K562 (cell line): Measurements from ENCODE around the gene TBRG4. TPM values are rescaled to one million over a fixed set of nuclear protein-coding genes. Genes with fewer than 3 reads are reported as not detected.
A peak's percentile ranks its signal among the peaks of the same experiment; 100 is the strongest.

Source experiments
- CBX2 ChIP-seq: fragments of 200-600 bp; sonication (generic); IDR thresholded peaks from one replicate; pipeline ENCODE4 v1.6.1; 2012; ENCODE audit warnings: mild to moderate bottlenecking, low read length, inconsistent platforms; ENCODE audit not compliant: insufficient read depth, poor library complexity, severe bottlenecking
- CREM ChIP-seq: IDR thresholded peaks from 2 replicates; pipeline ENCODE4 v1.6.1; 2014; ENCODE audit warnings: antibody characterized with exemption, low read depth
- E2F3 ChIP-seq: fragments of 250-450 bp; sonication (Bioruptor Pico); IDR thresholded peaks from 2 replicates; pipeline ENCODE4 v1.4.0; 2020; ENCODE audit warnings: mild to moderate bottlenecking
- HMG20A ChIP-seq: fragments of 450-650 bp; formaldehyde crosslinking; conservative IDR thresholded peaks from 2 replicates; pipeline ENCODE4 v1.4.0; 2020; ENCODE audit warnings: mild to moderate bottlenecking, mixed read lengths
- HNRNPL ChIP-seq: fragments of 200-400 bp; formaldehyde crosslinking; IDR thresholded peaks from 2 replicates; pipeline ENCODE4 v1.6.1; 2017; ENCODE audit warnings: low read depth, mild to moderate bottlenecking, low read length
- IRF2 ChIP-seq: sonication (generic); formaldehyde crosslinking; IDR thresholded peaks from 2 replicates; pipeline ENCODE4 v1.8.1; 2022; ENCODE audit warnings: mild to moderate bottlenecking, missing genetic modification reagents
- NCOA2 ChIP-seq, 2 experiments: fragments of 450-650 bp; IDR thresholded peaks; 2 replicates each; pipeline ENCODE4 v1.6.1; 2018; ENCODE audit warnings: mild to moderate bottlenecking in 2 of 2, moderate library complexity in 1 of 2; ENCODE audit not compliant: partially characterized antibody in 2 of 2
- PYGO2 ChIP-seq: fragments of 450-650 bp; IDR thresholded peaks from 2 replicates; pipeline ENCODE4 v1.6.1; 2016; ENCODE audit warnings: mild to moderate bottlenecking, missing genetic modification characterization, moderate library complexity, missing compliant biosample characterization
- RBM22 ChIP-seq: fragments of 200-400 bp; formaldehyde crosslinking; IDR thresholded peaks from 2 replicates; pipeline ENCODE4 v1.6.1; 2018; ENCODE audit warnings: low read length, low read depth; ENCODE audit not compliant: poor library complexity, severe bottlenecking
- SETDB1 ChIP-seq: IDR thresholded peaks from one replicate; pipeline ENCODE4 v1.6.1; 2012; ENCODE audit warnings: low read length, control low read depth, inconsistent platforms
- SMARCA4 ChIP-seq: fragments of 450-650 bp; IDR thresholded peaks from 2 replicates; pipeline ENCODE4 v1.6.1; 2016
- TGIF2 ChIP-seq: sonication (generic); formaldehyde crosslinking; IDR thresholded peaks from 2 replicates; pipeline ENCODE4 v1.8.1; 2022; ENCODE audit warnings: mild to moderate bottlenecking, missing genetic modification reagents, moderate library complexity
- XRCC3 ChIP-seq: fragments of 450-650 bp; IDR thresholded peaks from 2 replicates; pipeline ENCODE4 v1.6.1; 2017; ENCODE audit warnings: mild to moderate bottlenecking, moderate library complexity
- ZFPM2 ChIP-seq: fragments of 250-450 bp; sonication (Bioruptor Pico); IDR thresholded peaks from 2 replicates; pipeline ENCODE4 v1.5.1; 2022; ENCODE audit warnings: mild to moderate bottlenecking
- ZNF324 ChIP-seq: fragments of 250-450 bp; sonication (Bioruptor Pico); IDR thresholded peaks from 2 replicates; pipeline ENCODE4 v1.4.0; 2020; ENCODE audit warnings: mild to moderate bottlenecking
- ZNF444 ChIP-seq: fragments of 250-450 bp; sonication (Bioruptor Pico); IDR thresholded peaks from 2 replicates; pipeline ENCODE4 v1.4.0; 2020; ENCODE audit warnings: mild to moderate bottlenecking, moderate library complexity
- ZNF644 ChIP-seq: fragments of 200-800 bp; sonication (Bioruptor generic); IDR thresholded peaks from 2 replicates; pipeline ENCODE4 v1.6.1; 2016; ENCODE audit warnings: low read depth, missing genetic modification characterization, missing compliant biosample characterization
- ZNF699 ChIP-seq: fragments of 250-450 bp; sonication (Bioruptor Pico); IDR thresholded peaks from 2 replicates; pipeline ENCODE4 v1.8.0; 2021; ENCODE audit warnings: mild to moderate bottlenecking, moderate library complexity; ENCODE audit not compliant: insufficient replicate concordance
- polyA plus RNA-seq, 8 experiments: library from polyadenylated mRNA; depleted of rRNA in 4 of 8; stranded (reverse) in 5 of 8; unstranded in 3 of 8; fragments of >200 nt; fragmentation: Nextera tagmentation in 2 of 8; fragmentation: Illumina TruSeq in 1 of 8; extraction: Ambion mirVana in 2 of 8; extraction: Trizol in 1 of 8; gene quantifications; 2 replicates each; pipeline versions ENCODE4 v1.2.1 to v1.2.3, GENCODE V29; 2011 to 2014; ENCODE audit warnings: inconsistent platforms in 1 of 8, missing spikeins in 1 of 8
- total RNA-seq, 7 experiments: library from RNA; depleted of rRNA in 6 of 7; stranded (reverse); fragments of >200 nt in 6 of 7; fragmentation: Illumina TruSeq in 2 of 7; extraction: Trizol in 2 of 7; gene quantifications; 2 replicates each; pipeline versions ENCODE4 v1.2.1 to v1.2.3, GENCODE V29; 2011 to 2021; ENCODE audit warnings: low replicate concordance in 1 of 7
- TF ChIP-seq, protein P1 (sequence below): fragments of 450-650 bp; conservative IDR thresholded peaks from 2 replicates; pipeline ENCODE4 v1.6.1; 2016; ENCODE audit warnings: missing genetic modification characterization, low read depth, mild to moderate bottlenecking, control low read depth, missing compliant biosample characterization
- TF ChIP-seq, protein P2 (sequence below): fragments of 250-450 bp; sonication (Bioruptor Pico); IDR thresholded peaks from 2 replicates; pipeline ENCODE4 v1.8.0; 2021; ENCODE audit warnings: borderline replicate concordance, mild to moderate bottlenecking, moderate library complexity; ENCODE audit not compliant: poor library complexity, severe bottlenecking
- TF ChIP-seq, protein P3 (sequence below): sonication (generic); formaldehyde crosslinking; IDR thresholded peaks from 2 replicates; pipeline ENCODE4 v1.5.0; 2020; ENCODE audit warnings: missing genetic modification reagents
- TF ChIP-seq, protein P4 (sequence below): fragments of 150-350 bp; IDR thresholded peaks from 2 replicates; pipeline ENCODE4 v1.6.1; 2014; ENCODE audit warnings: low read depth, mild to moderate bottlenecking, low read length, borderline replicate concordance

TBRG4 gene
- total and polyA plus RNA-seq, 9 of the 15 experiments (the other 6 are each of a cell fraction or from before 2014, with no cell fraction given), result 11.2 to 322 (median 216) TPM

DNA sequence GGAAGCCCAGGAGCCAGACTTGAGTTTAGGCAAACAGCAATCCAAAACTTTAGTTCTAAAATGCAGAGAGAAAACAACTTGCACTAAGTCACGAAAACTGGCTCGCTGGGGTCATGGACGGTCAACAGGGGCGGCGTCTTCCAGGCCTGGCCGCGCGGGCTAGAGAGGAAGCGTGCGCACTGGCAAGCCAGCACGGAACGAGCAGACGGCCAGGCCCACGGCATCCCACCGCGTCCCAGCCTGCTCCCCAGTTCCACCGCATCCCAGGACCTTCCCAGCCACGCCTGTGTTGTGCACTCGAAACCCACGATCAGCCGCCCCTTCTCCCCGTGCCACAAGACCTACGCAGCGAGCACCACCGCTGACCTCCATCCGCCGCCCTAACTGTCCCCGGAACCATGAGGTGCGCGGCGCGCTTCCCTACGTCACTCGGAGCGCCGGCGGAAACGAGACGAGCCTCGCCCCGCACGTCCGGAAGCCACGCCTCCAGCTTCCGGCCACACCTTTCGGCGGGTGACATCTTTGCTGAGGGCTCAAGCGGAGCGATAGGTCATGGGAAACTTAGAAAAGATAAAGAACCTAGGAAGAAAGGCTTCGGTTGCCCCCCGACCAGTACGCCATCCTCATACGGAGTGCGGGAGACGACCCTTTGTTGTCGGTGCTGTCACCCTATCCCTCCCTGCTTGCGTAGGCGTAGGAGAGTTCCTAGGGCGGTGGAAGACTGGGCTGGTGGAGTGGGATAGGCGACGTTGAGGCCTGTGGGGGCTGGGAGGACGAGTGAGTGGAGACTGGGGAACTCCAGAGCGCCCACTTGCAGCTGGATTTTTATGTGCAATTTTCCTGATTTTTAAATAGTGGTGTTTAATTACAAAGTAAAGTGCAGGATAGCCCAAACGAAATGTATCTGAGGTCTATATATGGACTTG is at the start of gene TBRG4 (continued):
- TF ChIP-seq ZNF699 (no peak), ZNF444 (CRISPR knock-in tag) (no peak), RBM22 (peak; percentile 58), SETDB1 (no peak), ZFPM2 (CRISPR knock-in tag) (no peak), PYGO2 (tag) (no peak), E2F3 (no peak), ZNF644 (no peak), HMG20A (no peak), HNRNPL (peak; percentile 43; the same call in 1 of the 2 replicates), CBX2 (no peak), IRF2 (no peak; the same call in 1 of the 2 replicates), XRCC3 (no peak), ZNF324 (CRISPR knock-in tag) (no peak), CREM (peak; percentile 100), TGIF2 (CRISPR knock-in tag) (no peak), SMARCA4 (peak; percentile 75), NCOA2 (IDR thresholded peaks at IDR 0.05; ENCODE audit: partially characterized antibody in 2 of 2) (no peak)
- TF ChIP-seq, protein P1, sequence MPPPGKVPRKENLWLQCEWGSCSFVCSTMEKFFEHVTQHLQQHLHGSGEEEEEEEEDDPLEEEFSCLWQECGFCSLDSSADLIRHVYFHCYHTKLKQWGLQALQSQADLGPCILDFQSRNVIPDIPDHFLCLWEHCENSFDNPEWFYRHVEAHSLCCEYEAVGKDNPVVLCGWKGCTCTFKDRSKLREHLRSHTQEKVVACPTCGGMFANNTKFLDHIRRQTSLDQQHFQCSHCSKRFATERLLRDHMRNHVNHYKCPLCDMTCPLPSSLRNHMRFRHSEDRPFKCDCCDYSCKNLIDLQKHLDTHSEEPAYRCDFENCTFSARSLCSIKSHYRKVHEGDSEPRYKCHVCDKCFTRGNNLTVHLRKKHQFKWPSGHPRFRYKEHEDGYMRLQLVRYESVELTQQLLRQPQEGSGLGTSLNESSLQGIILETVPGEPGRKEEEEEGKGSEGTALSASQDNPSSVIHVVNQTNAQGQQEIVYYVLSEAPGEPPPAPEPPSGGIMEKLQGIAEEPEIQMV (tag), result no peak
- TF ChIP-seq, protein P2, sequence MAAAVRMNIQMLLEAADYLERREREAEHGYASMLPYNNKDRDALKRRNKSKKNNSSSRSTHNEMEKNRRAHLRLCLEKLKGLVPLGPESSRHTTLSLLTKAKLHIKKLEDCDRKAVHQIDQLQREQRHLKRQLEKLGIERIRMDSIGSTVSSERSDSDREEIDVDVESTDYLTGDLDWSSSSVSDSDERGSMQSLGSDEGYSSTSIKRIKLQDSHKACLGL, result peak; percentile 97
- TF ChIP-seq, protein P3, sequence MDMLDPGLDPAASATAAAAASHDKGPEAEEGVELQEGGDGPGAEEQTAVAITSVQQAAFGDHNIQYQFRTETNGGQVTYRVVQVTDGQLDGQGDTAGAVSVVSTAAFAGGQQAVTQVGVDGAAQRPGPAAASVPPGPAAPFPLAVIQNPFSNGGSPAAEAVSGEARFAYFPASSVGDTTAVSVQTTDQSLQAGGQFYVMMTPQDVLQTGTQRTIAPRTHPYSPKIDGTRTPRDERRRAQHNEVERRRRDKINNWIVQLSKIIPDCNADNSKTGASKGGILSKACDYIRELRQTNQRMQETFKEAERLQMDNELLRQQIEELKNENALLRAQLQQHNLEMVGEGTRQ, result no peak
- TF ChIP-seq, protein P4, sequence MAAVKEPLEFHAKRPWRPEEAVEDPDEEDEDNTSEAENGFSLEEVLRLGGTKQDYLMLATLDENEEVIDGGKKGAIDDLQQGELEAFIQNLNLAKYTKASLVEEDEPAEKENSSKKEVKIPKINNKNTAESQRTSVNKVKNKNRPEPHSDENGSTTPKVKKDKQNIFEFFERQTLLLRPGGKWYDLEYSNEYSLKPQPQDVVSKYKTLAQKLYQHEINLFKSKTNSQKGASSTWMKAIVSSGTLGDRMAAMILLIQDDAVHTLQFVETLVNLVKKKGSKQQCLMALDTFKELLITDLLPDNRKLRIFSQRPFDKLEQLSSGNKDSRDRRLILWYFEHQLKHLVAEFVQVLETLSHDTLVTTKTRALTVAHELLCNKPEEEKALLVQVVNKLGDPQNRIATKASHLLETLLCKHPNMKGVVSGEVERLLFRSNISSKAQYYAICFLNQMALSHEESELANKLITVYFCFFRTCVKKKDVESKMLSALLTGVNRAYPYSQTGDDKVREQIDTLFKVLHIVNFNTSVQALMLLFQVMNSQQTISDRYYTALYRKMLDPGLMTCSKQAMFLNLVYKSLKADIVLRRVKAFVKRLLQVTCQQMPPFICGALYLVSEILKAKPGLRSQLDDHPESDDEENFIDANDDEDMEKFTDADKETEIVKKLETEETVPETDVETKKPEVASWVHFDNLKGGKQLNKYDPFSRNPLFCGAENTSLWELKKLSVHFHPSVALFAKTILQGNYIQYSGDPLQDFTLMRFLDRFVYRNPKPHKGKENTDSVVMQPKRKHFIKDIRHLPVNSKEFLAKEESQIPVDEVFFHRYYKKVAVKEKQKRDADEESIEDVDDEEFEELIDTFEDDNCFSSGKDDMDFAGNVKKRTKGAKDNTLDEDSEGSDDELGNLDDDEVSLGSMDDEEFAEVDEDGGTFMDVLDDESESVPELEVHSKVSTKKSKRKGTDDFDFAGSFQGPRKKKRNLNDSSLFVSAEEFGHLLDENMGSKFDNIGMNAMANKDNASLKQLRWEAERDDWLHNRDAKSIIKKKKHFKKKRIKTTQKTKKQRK, result no peak
